ENCODE results near the gene ERBB4.

DNA sequence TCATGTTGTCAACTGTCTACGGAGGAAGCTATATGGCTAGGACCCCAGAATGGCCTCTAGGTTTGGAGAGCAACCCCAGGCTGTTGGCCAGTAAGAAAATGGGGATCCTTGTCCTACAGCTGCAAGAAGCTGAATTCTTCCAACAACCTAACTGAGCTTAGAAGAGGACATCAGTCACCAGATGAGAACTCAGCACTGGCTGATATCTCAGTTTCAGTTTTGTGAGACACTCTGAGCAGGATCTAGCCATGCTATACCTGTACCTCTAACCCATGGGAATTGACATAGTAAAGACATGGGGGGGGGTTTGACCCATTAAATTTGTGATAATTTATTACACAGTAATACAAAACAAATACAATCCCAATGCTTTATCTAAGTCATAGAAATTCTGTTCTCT lies 312.5 kb downstream of the ERBB4 start:
- TF ChIP-seq CTCF (IDR thresholded peaks at IDR 0.05; ENCODE audit: low read depth, low read length, poor library complexity, severe bottlenecking) (no peak), EZH2phosphoT487 (IDR thresholded peaks at IDR 0.05; ENCODE audit: borderline replicate concordance, low read length) (no peak)

Data from DOHH2 (cell line).